ENCODE data around the gene REC8. TPM values are rescaled to one million over a fixed set of nuclear protein-coding genes. Genes with fewer than 3 reads are reported as not detected.

Gene REC8
- total RNA-seq, 1 experiment from 2014 or later: 2.5 TPM

GRCh38 chr14:24135584-24135833 is 36.4 kb upstream of the REC8 start:
- H3K27me3 ChIP-seq: no peaks in the 10 kb centered on the region
- H3K36me3 ChIP-seq: peaks cover 41% of the 10 kb centered on the region
- H3K4me1 ChIP-seq: peaks cover 24% of the 10 kb centered on the region
- H3K27ac ChIP-seq: peak overlapping the region; percentile 3; the same call in 1 of the 2 replicates
- no peaks in the 10 kb centered on the region for H3K9me3 ChIP-seq (replicated peaks)
- H3K4me3 ChIP-seq: peak overlapping the region; percentile 83
- no peak for DNase-seq

- Histone ChIP-seq H3K4me3 (peak within 1 kb of the TSS; percentile 83), H3K9me3 (replicated peaks) (no peaks in the 10 kb centered on the region), H3K27ac (peak within 1 kb of the TSS; percentile 52; the same call in 1 of the 2 replicates), H3K27me3 (no peaks in the 10 kb centered on the region), H3K36me3 (peaks cover 41% of the 10 kb centered on the region), H3K4me1 (peaks cover 19% of the 10 kb centered on the region; the same call in 1 of the 2 replicates)
- peak; percentile 93 to 95 for DNase-seq
Observed at GRCh38 chr14:24135834-24136683, 35.8 kb upstream of the REC8 start, which contains the start of gene PSME1. Gene PSME1 (plus strand): TSS chr14:24136194. CDS start chr14:24136263, 69 bp downstream.

GRCh38 chr14:24136684-24137528 is 35.0 kb upstream of the REC8 start:
- H3K27ac ChIP-seq: peak overlapping the region; percentile 52; the same call in 1 of the 2 replicates
- H3K36me3 ChIP-seq: peaks cover 37% of the 10 kb centered on the region
- H3K4me1 ChIP-seq: peaks cover 19% of the 10 kb centered on the region; the same call in 1 of the 2 replicates

GRCh38 chr14:24137529-24138395 is 34.1 kb upstream of the REC8 start:
- peaks cover 19% of the 10 kb centered on the region; the same call in 1 of the 2 replicates for H3K4me1 ChIP-seq
- peaks cover 35% of the 10 kb centered on the region for H3K36me3 ChIP-seq
- no peaks in the 10 kb centered on the region for H3K27me3 ChIP-seq
- H3K27ac ChIP-seq: no peak overlapping the region
- H3K9me3 ChIP-seq (replicated peaks): no peaks in the 10 kb centered on the region
- no peak for DNase-seq
- no peak overlapping the region for H3K4me3 ChIP-seq

More at GRCh38 chr14:24136684-24137528, 35.0 kb upstream of the REC8 start:
- H3K4me3 ChIP-seq: peak overlapping the region; percentile 83
- no peaks in the 10 kb centered on the region for H3K9me3 ChIP-seq (replicated peaks)
- DNase-seq: peak in 1 of 2 experiments; percentile 38
- H3K27me3 ChIP-seq: no peaks in the 10 kb centered on the region

GRCh38 chr14:24138396-24139271 is 33.2 kb upstream of the REC8 start:
- H3K4me1 ChIP-seq: peaks cover 15% of the 10 kb centered on the region; the same call in 1 of the 2 replicates
- no peaks in the 10 kb centered on the region for H3K27me3 ChIP-seq

GRCh38 chr14:24139272-24139934 is 32.5 kb upstream of the REC8 start:
- H3K4me1 ChIP-seq: peaks cover 15% of the 10 kb centered on the region; the same call in 1 of the 2 replicates
- H3K27ac ChIP-seq: no peak overlapping the region; the same call in 1 of the 2 replicates
- no peaks in the 10 kb centered on the region for H3K27me3 ChIP-seq
- peaks cover 30% of the 10 kb centered on the region for H3K36me3 ChIP-seq
- H3K4me3 ChIP-seq: peak overlapping the region; percentile 84
- no peaks in the 10 kb centered on the region for H3K9me3 ChIP-seq (replicated peaks)
- DNase-seq: peak in 1 of 2 experiments; percentile 31

More at GRCh38 chr14:24138396-24139271, 33.2 kb upstream of the REC8 start:
- peaks cover 32% of the 10 kb centered on the region for H3K36me3 ChIP-seq
- no peaks in the 10 kb centered on the region for H3K9me3 ChIP-seq (replicated peaks)
- no peak overlapping the region for H3K4me3 ChIP-seq
- H3K27ac ChIP-seq: no peak overlapping the region
- DNase-seq: no peak

- H3K4me3 ChIP-seq: peak within 1 kb of the TSS; percentile 84
- no peaks in the 10 kb centered on the region for H3K27me3 ChIP-seq
- peak; percentile 100 for DNase-seq
- H3K9me3 ChIP-seq (replicated peaks): no peaks in the 10 kb centered on the region
- peak within 1 kb of the TSS; percentile 99 for H3K27ac ChIP-seq
- peaks cover 29% of the 10 kb centered on the region for H3K36me3 ChIP-seq
- peaks cover 8% of the 10 kb centered on the region; the same call in 1 of the 2 replicates for H3K4me1 ChIP-seq
Observed at GRCh38 chr14:24141097-24141880, 30.6 kb upstream of the REC8 start, which contains the start of gene EMC9. Gene EMC9 (minus strand): TSS chr14:24141591. CDS start chr14:24141304, 287 bp downstream.

GRCh38 chr14:24143511-24143910 is 28.4 kb upstream of the REC8 start:
- no peak for DNase-seq
- peaks cover 11% of the 10 kb centered on the region for H3K4me1 ChIP-seq
- H3K36me3 ChIP-seq: peaks cover 15% of the 10 kb centered on the region
- H3K27me3 ChIP-seq: no peaks in the 10 kb centered on the region
- no peak overlapping the region for H3K4me3 ChIP-seq
- H3K27ac ChIP-seq: no peak overlapping the region
- no peaks in the 10 kb centered on the region for H3K9me3 ChIP-seq (replicated peaks)

GRCh38 chr14:24144451-24144850 is 27.4 kb upstream of the REC8 start:
- DNase-seq: no peak
- H3K27ac ChIP-seq: no peak overlapping the region
- peaks cover 7% of the 10 kb centered on the region for H3K36me3 ChIP-seq
- H3K27me3 ChIP-seq: no peaks in the 10 kb centered on the region
- no peaks in the 10 kb centered on the region for H3K9me3 ChIP-seq (replicated peaks)
- peaks cover 6% of the 10 kb centered on the region for H3K4me1 ChIP-seq
- H3K4me3 ChIP-seq: no peak overlapping the region

GRCh38 chr14:24145219-24145618 is 26.7 kb upstream of the REC8 start:
- DNase-seq: no peak
- Histone ChIP-seq H3K4me1 (peaks cover 3% of the 10 kb centered on the region; the same call in 1 of the 2 replicates), H3K4me3 (no peak overlapping the region), H3K9me3 (replicated peaks) (no peaks in the 10 kb centered on the region), H3K36me3 (peaks cover 9% of the 10 kb centered on the region), H3K27ac (no peak overlapping the region), H3K27me3 (no peaks in the 10 kb centered on the region)

- no peaks in the 10 kb centered on the region for H3K9me3 ChIP-seq (replicated peaks)
- peaks cover 16% of the 10 kb centered on the region for H3K36me3 ChIP-seq
- DNase-seq: no peak
- H3K4me3 ChIP-seq: peak overlapping the region; percentile 87
- peak overlapping the region; percentile 56 for H3K27ac ChIP-seq
- H3K27me3 ChIP-seq: no peaks in the 10 kb centered on the region
- H3K4me1 ChIP-seq: peaks cover 3% of the 10 kb centered on the region; the same call in 1 of the 2 replicates
Observed at GRCh38 chr14:24145690-24146452, 26.0 kb upstream of the REC8 start.
